Astrocyte of the spinal cord (primary cell): Measurements from ENCODE around the gene DIP2C.
"Not testable (repeated sequence)": the region's sequence is repeated elsewhere in the genome, so short reads cannot be mapped to it uniquely, and the experiment has no call there.

Experiments used
- DNase-seq: peaks from one replicate; pipeline ENCODE4 v3.0.0; 2011; ENCODE audit warnings: low read depth, low spot score
- H3K4me3 ChIP-seq: 2 replicates; pipeline ENCODE4 v1.5.1; 2011; ENCODE audit warnings: low read depth, mild to moderate bottlenecking, low read length, moderate library complexity
- CTCF ChIP-seq: IDR thresholded peaks from 2 replicates; pipeline ENCODE4 v1.5.1; 2012; ENCODE audit warnings: low read depth, mild to moderate bottlenecking, low read length, inconsistent platforms
- in situ Hi-C: cut with HindIII; loops from 2 replicates; pipeline ENCODE4 v1.10.0; 2017; ENCODE audit warnings: low sequenced_read_pairs

DIP2C gene

GRCh38 chr10:396535-397220, 292.8 kb downstream of the DIP2C start:
- H3K4me3 ChIP-seq: no peak overlapping the region
- no peak for DNase-seq
- in situ Hi-C loops: no loop called here
- TF ChIP-seq CTCF: no peak

- in situ Hi-C loops: no loop called here
- H3K4me3 ChIP-seq: no peak overlapping the region
- no peak for TF ChIP-seq CTCF
These were observed 293.4 kb downstream of the DIP2C start for GRCh38 chr10:396107-396506.

GRCh38 chr10:395665-396064, 293.8 kb downstream of the DIP2C start:
- H3K4me3 ChIP-seq: no peak overlapping the region
- no peak for DNase-seq
- in situ Hi-C loops: no loop called here
- TF ChIP-seq CTCF: no peak

More at GRCh38 chr10:396107-396506, 293.4 kb downstream of the DIP2C start:
- no peak for DNase-seq

- DNase-seq, in situ Hi-C loops, H3K4me3 ChIP-seq: not testable (repeated sequence)
These were observed 294.9 kb downstream of the DIP2C start for GRCh38 chr10:394439-395101.

GRCh38 chr10:393787-394438, 295.6 kb downstream of the DIP2C start:
- H3K4me3 ChIP-seq: no peak overlapping the region
- DNase-seq: no peak
- TF ChIP-seq CTCF: no peak
- in situ Hi-C loops: no loop called here

GRCh38 chr10:393106-393745, 296.2 kb downstream of the DIP2C start:
- in situ Hi-C loops: no loop called here
- no peak for DNase-seq
- TF ChIP-seq CTCF: no peak
- H3K4me3 ChIP-seq: no peak overlapping the region

GRCh38 chr10:392705-393037, 296.8 kb downstream of the DIP2C start:
- TF ChIP-seq CTCF: no peak
- in situ Hi-C loops: no loop called here
- no peak overlapping the region for H3K4me3 ChIP-seq
- DNase-seq: no peak
